KMS-11 (cell line): ENCODE results near the gene AADACL2.

Experiments
- H2AFZ ChIP-seq: fragments of 200-600 bp; sonication (generic); 2 replicates; pipeline ENCODE4 v1.6.1; 2016; ENCODE audit warnings: antibody characterized with exemption, mixed run types, low read depth
- H3K27ac ChIP-seq: fragments of 200-600 bp; sonication (generic); 2 replicates; pipeline ENCODE4 v1.6.1; 2016; ENCODE audit warnings: mild to moderate bottlenecking, mixed run types
- H3K27me3 ChIP-seq: fragments of 200-600 bp; sonication (generic); 2 replicates; pipeline ENCODE4 v1.6.1; 2017; ENCODE audit warnings: mild to moderate bottlenecking, low read depth, mixed run types, moderate library complexity; ENCODE audit not compliant: insufficient read depth
- H3K36me3 ChIP-seq: fragments of 200-600 bp; sonication (generic); 2 replicates; pipeline ENCODE4 v1.6.1; 2017; ENCODE audit warnings: mild to moderate bottlenecking, mixed run types; ENCODE audit not compliant: insufficient read depth
- H3K4me1 ChIP-seq: fragments of 200-600 bp; sonication (generic); 2 replicates; pipeline ENCODE4 v1.6.1; 2016; ENCODE audit warnings: mild to moderate bottlenecking, low read depth, mixed run types; ENCODE audit not compliant: poor library complexity, severe bottlenecking
- H3K4me2 ChIP-seq: fragments of 200-600 bp; sonication (generic); 2 replicates; pipeline ENCODE4 v1.7.0; 2016; ENCODE audit warnings: mild to moderate bottlenecking, mixed run types
- H3K4me3 ChIP-seq: fragments of 200-600 bp; sonication (generic); IDR thresholded peaks from 2 replicates; pipeline ENCODE4 v1.6.1; 2017; ENCODE audit warnings: low read depth, low read length, mixed read lengths; ENCODE audit not compliant: insufficient read depth
- H3K79me2 ChIP-seq: fragments of 200-600 bp; sonication (generic); 2 replicates; pipeline ENCODE4 v1.6.1; 2016; ENCODE audit warnings: low read depth, mixed run types; ENCODE audit not compliant: insufficient read depth
- H3K9ac ChIP-seq: fragments of 200-600 bp; sonication (generic); 2 replicates; pipeline ENCODE4 v1.6.1; 2016; ENCODE audit warnings: mild to moderate bottlenecking, mixed run types
- H4K20me1 ChIP-seq: fragments of 200-600 bp; sonication (generic); 2 replicates; pipeline ENCODE4 v1.6.1; 2016; ENCODE audit warnings: mild to moderate bottlenecking, mixed run types; ENCODE audit not compliant: insufficient read depth
- CTCF ChIP-seq: fragments of 200-600 bp; sonication (generic); conservative IDR thresholded peaks from 2 replicates; pipeline ENCODE4 v1.6.1; 2017; ENCODE audit warnings: low read depth, mild to moderate bottlenecking, antibody characterized with exemption, low read length, moderate library complexity, mixed read lengths

Gene AADACL2

DNA sequence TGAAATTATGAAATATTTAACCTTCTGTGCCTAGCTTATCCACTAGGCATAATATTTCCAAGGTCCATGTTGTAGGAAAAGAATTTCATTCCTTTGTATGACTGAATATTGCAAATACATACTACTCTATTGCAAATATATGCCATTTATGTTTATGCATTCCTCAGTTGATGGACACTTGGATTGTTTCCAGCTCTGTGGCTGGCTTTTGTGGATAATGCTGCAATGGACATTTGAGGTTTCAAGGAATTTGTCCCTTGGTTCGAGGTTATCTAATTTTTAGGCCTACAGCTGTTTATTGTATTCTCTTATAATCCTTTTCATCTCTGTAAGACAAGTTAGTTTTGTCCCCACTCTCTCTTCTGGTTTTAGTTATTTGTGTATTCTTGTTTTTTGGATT lies 7.7 kb upstream of the AADACL2 start:
- Histone ChIP-seq H4K20me1 (no peaks in the 10 kb centered on the region), H3K4me1 (no peaks in the 10 kb centered on the region), H3K79me2 (no peaks in the 10 kb centered on the region), H3K4me3 (no peak overlapping the region), H3K9ac (no peak overlapping the region), H3K27ac (no peak overlapping the region), H3K4me2 (no peak overlapping the region), H3K36me3 (no peaks in the 10 kb centered on the region), H3K27me3 (no peaks in the 10 kb centered on the region), H2AFZ (no peak overlapping the region)
- TF ChIP-seq CTCF, result no peak

DNA sequence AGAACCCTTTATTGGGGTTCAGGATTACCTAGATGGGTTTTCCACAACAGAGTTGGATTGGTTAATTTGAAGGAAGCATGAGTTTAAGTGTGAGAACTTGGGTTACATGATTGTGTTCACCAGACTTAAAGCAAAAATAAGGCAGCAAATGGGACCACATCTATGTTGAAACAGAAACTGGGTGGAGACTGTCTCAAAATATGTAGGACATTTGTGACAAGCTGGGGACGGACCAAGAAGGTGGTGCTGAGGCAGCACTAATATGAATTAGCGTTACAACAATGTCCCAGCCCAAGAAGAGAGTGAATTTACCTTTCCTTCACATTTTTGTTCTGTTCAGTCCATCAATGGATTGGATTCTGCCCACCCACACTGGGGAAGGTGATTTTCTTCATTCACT lies 866 bp upstream of the AADACL2 start:
- no peak overlapping the region for H3K4me3 ChIP-seq
- no peaks in the 10 kb centered on the region for H3K79me2 ChIP-seq
- no peak overlapping the region; the same call in 1 of the 2 replicates for H3K27ac ChIP-seq
- H4K20me1 ChIP-seq, result no peaks in the 10 kb centered on the region
- TF ChIP-seq CTCF, result no peak
- peak overlapping the region; percentile 42; the same call in 1 of the 2 replicates for H2AFZ ChIP-seq
- H3K9ac ChIP-seq, result no peak overlapping the region
- peak overlapping the region; percentile 5; the same call in 1 of the 2 replicates for H3K4me2 ChIP-seq
- H3K4me1 ChIP-seq, result peaks cover 16% of the 10 kb centered on the region
- no peaks in the 10 kb centered on the region for H3K27me3 ChIP-seq
- no peaks in the 10 kb centered on the region for H3K36me3 ChIP-seq

DNA sequence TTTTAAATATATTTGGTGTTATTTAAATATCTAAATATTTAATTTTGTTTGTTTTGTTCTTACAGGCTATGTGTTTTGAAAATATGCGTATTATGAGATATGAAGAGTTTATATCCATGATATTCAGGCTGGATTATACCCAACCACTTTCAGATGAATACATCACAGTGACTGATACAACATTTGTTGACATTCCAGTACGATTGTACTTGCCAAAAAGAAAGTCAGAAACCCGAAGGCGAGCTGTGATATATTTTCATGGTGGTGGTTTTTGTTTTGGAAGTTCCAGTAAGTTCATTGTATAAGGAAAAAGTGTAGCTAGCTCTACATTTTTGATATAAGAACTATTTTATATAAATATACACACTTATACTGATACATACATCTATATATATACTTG lies 6.9 kb downstream of the AADACL2 start:
- H4K20me1 ChIP-seq, result no peaks in the 10 kb centered on the region
- H3K4me3 ChIP-seq, result no peak overlapping the region
- H3K9ac ChIP-seq, result no peak overlapping the region
- TF ChIP-seq CTCF, result no peak
- H3K79me2 ChIP-seq, result no peaks in the 10 kb centered on the region
- H3K4me1 ChIP-seq, result no peaks in the 10 kb centered on the region
- H3K4me2 ChIP-seq, result no peak overlapping the region
- no peaks in the 10 kb centered on the region for H3K36me3 ChIP-seq
- no peak overlapping the region for H2AFZ ChIP-seq
- H3K27me3 ChIP-seq, result no peaks in the 10 kb centered on the region
- no peak overlapping the region for H3K27ac ChIP-seq

GRCh38 chr3:151743855-151744254 lies 10.1 kb downstream of the AADACL2 start:
- Histone ChIP-seq H3K4me1 (no peaks in the 10 kb centered on the region), H3K4me2 (no peak overlapping the region), H3K36me3 (no peaks in the 10 kb centered on the region), H3K27me3 (no peaks in the 10 kb centered on the region), H3K27ac (no peak overlapping the region), H3K4me3 (no peak overlapping the region), H3K9ac (no peak overlapping the region), H2AFZ (no peak overlapping the region), H3K79me2 (no peaks in the 10 kb centered on the region), H4K20me1 (no peaks in the 10 kb centered on the region)
- no peak for TF ChIP-seq CTCF
